Memory B cell (primary cell): ENCODE measurements around the gene MRPS34.
"Not testable (repeated sequence)": the region's sequence is repeated elsewhere in the genome, so short reads cannot be mapped to it uniquely, and the experiment has no call there.

Source experiments
- ATAC-seq: fragments of 150-1000 bp; cut with Tn5 transposase; 2 replicates; pipeline ENCODE4 v1.10.0; 2021; ENCODE audit warnings: low read depth, mild to moderate bottlenecking, moderate library complexity
- DNase-seq, 2 donors: peaks; one replicate each; pipeline ENCODE4 v3.0.0; 2022; ENCODE audit warnings: low spot score in 2 of 2
- H3K27ac Mint-ChIP-seq: one replicate; pipeline ENCODE4 v1.8.0; 2022; ENCODE audit warnings: mild to moderate bottlenecking, moderate library complexity, mixed read lengths
- H3K27me3 Mint-ChIP-seq: one replicate; pipeline ENCODE4 v1.8.0; 2022; ENCODE audit warnings: mixed read lengths
- H3K36me3 Mint-ChIP-seq: one replicate; pipeline ENCODE4 v1.8.0; 2022; ENCODE audit warnings: mild to moderate bottlenecking, mixed read lengths
- H3K4me1 Mint-ChIP-seq: one replicate; pipeline ENCODE4 v1.8.0; 2022; ENCODE audit warnings: mixed read lengths
- H3K4me3 Mint-ChIP-seq: one replicate; pipeline ENCODE4 v1.8.0; 2022; ENCODE audit warnings: mild to moderate bottlenecking, moderate library complexity, mixed read lengths
- H3K9me3 Mint-ChIP-seq: one replicate; pipeline ENCODE4 v1.8.0; 2022; ENCODE audit warnings: mixed read lengths

MRPS34 gene

GRCh38 chr16:1810536-1810935, 37.6 kb upstream of the MRPS34 start:
- H3K27me3 Mint-ChIP-seq = no peaks in the 10 kb centered on the region
- H3K4me1 Mint-ChIP-seq = peaks cover 4% of the 10 kb centered on the region
- H3K27ac Mint-ChIP-seq = no peak overlapping the region
- H3K36me3 Mint-ChIP-seq = peaks cover 23% of the 10 kb centered on the region
- no peak for DNase-seq
- ATAC-seq = no peak
- no peak overlapping the region for H3K4me3 Mint-ChIP-seq
- H3K9me3 Mint-ChIP-seq = no peaks in the 10 kb centered on the region

GRCh38 chr16:1810106-1810505, 37.2 kb upstream of the MRPS34 start:
- DNase-seq (no peak), ATAC-seq (no peak)
- no peak overlapping the region for H3K27ac Mint-ChIP-seq
- peaks cover 21% of the 10 kb centered on the region for H3K36me3 Mint-ChIP-seq
- H3K9me3 Mint-ChIP-seq = no peaks in the 10 kb centered on the region
- no peak overlapping the region for H3K4me3 Mint-ChIP-seq
- H3K4me1 Mint-ChIP-seq = peaks cover 4% of the 10 kb centered on the region
- no peaks in the 10 kb centered on the region for H3K27me3 Mint-ChIP-seq

GRCh38 chr16:1809281-1809801, 36.4 kb upstream of the MRPS34 start:
- peaks cover 19% of the 10 kb centered on the region for H3K36me3 Mint-ChIP-seq
- no peak for ATAC-seq

GRCh38 chr16:1808691-1809090, 35.8 kb upstream of the MRPS34 start:
- Mint-ChIP-seq H3K9me3 (no peaks in the 10 kb centered on the region), H3K27ac (no peak overlapping the region), H3K36me3 (peaks cover 19% of the 10 kb centered on the region), H3K4me3 (no peak overlapping the region), H3K4me1 (peaks cover 4% of the 10 kb centered on the region), H3K27me3 (no peaks in the 10 kb centered on the region)
- DNase-seq (no peak), ATAC-seq (no peak)

More at GRCh38 chr16:1809281-1809801, 36.4 kb upstream of the MRPS34 start:
- no peak overlapping the region for H3K4me3 Mint-ChIP-seq
- no peak for DNase-seq
- H3K9me3 Mint-ChIP-seq = no peaks in the 10 kb centered on the region
- H3K4me1 Mint-ChIP-seq = peaks cover 4% of the 10 kb centered on the region
- H3K27me3 Mint-ChIP-seq = no peaks in the 10 kb centered on the region
- no peak overlapping the region for H3K27ac Mint-ChIP-seq

- Mint-ChIP-seq H3K4me1 (no peaks in the 10 kb centered on the region), H3K36me3 (peaks cover 15% of the 10 kb centered on the region), H3K4me3 (no peak overlapping the region), H3K27me3 (no peaks in the 10 kb centered on the region), H3K9me3 (no peaks in the 10 kb centered on the region), H3K27ac (no peak overlapping the region)
- DNase-seq (no peak), ATAC-seq (no peak)
Measured at GRCh38 chr16:1807626-1808025, 34.7 kb upstream of the MRPS34 start.

GRCh38 chr16:1800701-1801100, 27.8 kb upstream of the MRPS34 start:
- Mint-ChIP-seq H3K36me3 (peaks cover 15% of the 10 kb centered on the region), H3K27ac (no peak overlapping the region), H3K27me3 (no peaks in the 10 kb centered on the region), H3K4me3 (no peak overlapping the region), H3K4me1 (peaks cover 2% of the 10 kb centered on the region), H3K9me3 (peaks cover 9% of the 10 kb centered on the region)
- DNase-seq = no peak
- ATAC-seq = no peak

GRCh38 chr16:1799263-1799662, 26.3 kb upstream of the MRPS34 start:
- not testable (repeated sequence) for H3K27me3 Mint-ChIP-seq, DNase-seq, ATAC-seq, H3K4me3 Mint-ChIP-seq, H3K4me1 Mint-ChIP-seq, H3K9me3 Mint-ChIP-seq, H3K27ac Mint-ChIP-seq
- H3K36me3 Mint-ChIP-seq = peaks cover 11% of the 10 kb centered on the region

- DNase-seq (no peak), ATAC-seq (no peak)
- peaks cover 8% of the 10 kb centered on the region for H3K36me3 Mint-ChIP-seq
- no peaks in the 10 kb centered on the region for H3K4me1 Mint-ChIP-seq
- H3K27ac Mint-ChIP-seq = no peak overlapping the region
- no peaks in the 10 kb centered on the region for H3K27me3 Mint-ChIP-seq
- no peak overlapping the region for H3K4me3 Mint-ChIP-seq
- H3K9me3 Mint-ChIP-seq = peaks cover 7% of the 10 kb centered on the region
Measured at GRCh38 chr16:1794908-1795666, 22.2 kb upstream of the MRPS34 start.

- no peak for DNase-seq
- Mint-ChIP-seq H3K4me3 (no peak overlapping the region), H3K4me1 (no peaks in the 10 kb centered on the region), H3K27me3 (no peaks in the 10 kb centered on the region), H3K9me3 (peaks cover 7% of the 10 kb centered on the region), H3K27ac (no peak overlapping the region), H3K36me3 (peaks cover 4% of the 10 kb centered on the region)
- ATAC-seq = no peak
Measured at GRCh38 chr16:1794221-1794871, 21.4 kb upstream of the MRPS34 start.

GRCh38 chr16:1793578-1794220, 20.8 kb upstream of the MRPS34 start, which contains the start of gene IGFALS:
TSS of gene IGFALS (minus strand) at chr16:1793705. CDS start at chr16:1793652, 53 bp downstream.
- Mint-ChIP-seq H3K36me3 (peaks cover 6% of the 10 kb centered on the region), H3K4me3 (no peak within 1 kb of the TSS), H3K27me3 (no peaks in the 10 kb centered on the region), H3K4me1 (peaks cover 2% of the 10 kb centered on the region), H3K9me3 (peaks cover 3% of the 10 kb centered on the region), H3K27ac (no peak within 1 kb of the TSS)
- DNase-seq (no peak), ATAC-seq (no peak)

GRCh38 chr16:1792836-1793577, 20.1 kb upstream of the MRPS34 start:
- peaks cover 3% of the 10 kb centered on the region for H3K9me3 Mint-ChIP-seq
- no peak overlapping the region for H3K27ac Mint-ChIP-seq
- H3K4me1 Mint-ChIP-seq = peaks cover 2% of the 10 kb centered on the region
- DNase-seq = no peak
- ATAC-seq = no peak
- no peaks in the 10 kb centered on the region for H3K27me3 Mint-ChIP-seq
- peaks cover 6% of the 10 kb centered on the region for H3K36me3 Mint-ChIP-seq
- no peak overlapping the region for H3K4me3 Mint-ChIP-seq

- Mint-ChIP-seq H3K36me3 (peaks cover 6% of the 10 kb centered on the region), H3K27ac (no peak overlapping the region), H3K4me1 (peaks cover 2% of the 10 kb centered on the region), H3K4me3 (no peak overlapping the region), H3K27me3 (no peaks in the 10 kb centered on the region), H3K9me3 (peaks cover 2% of the 10 kb centered on the region)
- DNase-seq = no peak
- no peak for ATAC-seq
Measured at GRCh38 chr16:1791943-1792812, 19.2 kb upstream of the MRPS34 start.
